Calu3 (cell line): ENCODE results near the gene SERPINA4. TPM values are rescaled to one million over a fixed set of nuclear protein-coding genes. Genes with fewer than 3 reads are reported as not detected.
"Not testable (repeated sequence)": the region's sequence is repeated elsewhere in the genome, so short reads cannot be mapped to it uniquely, and the experiment has no call there.

ENCODE experiments used
- BruUV-seq: library from RNA; stranded (reverse); fragments of 400-500 nt; replicated peaks from 2 replicates; lab custom pipeline; 2021; lab: Mats Ljungman, UMichigan
- CTCF ChIA-PET: fragments of 300-600 bp; sonication (Branson Sonifier 250); formaldehyde crosslinking; loops from one replicate; lab custom pipeline; 2022; ENCODE audit warnings: antibody characterized with exemption; lab: Charles Lee
- DNase-seq: peaks from one replicate; pipeline ENCODE4 v3.0.0; 2022
- H3K27ac Mint-ChIP-seq: one replicate; pipeline ENCODE4 v1.8.0; 2022; ENCODE audit warnings: mixed read lengths; ENCODE audit not compliant: unreplicated experiment
- H3K27me3 Mint-ChIP-seq: one replicate; pipeline ENCODE4 v1.8.0; 2022; ENCODE audit warnings: mixed read lengths; ENCODE audit not compliant: unreplicated experiment
- H3K36me3 Mint-ChIP-seq: one replicate; pipeline ENCODE4 v1.8.0; 2022; ENCODE audit warnings: mild to moderate bottlenecking, moderate library complexity, mixed read lengths; ENCODE audit not compliant: insufficient read depth, unreplicated experiment
- H3K4me1 Mint-ChIP-seq: one replicate; pipeline ENCODE4 v1.8.0; 2022; ENCODE audit warnings: mild to moderate bottlenecking, low read depth, mixed read lengths; ENCODE audit not compliant: unreplicated experiment
- H3K4me3 Mint-ChIP-seq: one replicate; pipeline ENCODE4 v1.8.0; 2022; ENCODE audit warnings: mild to moderate bottlenecking, low read depth, moderate library complexity, mixed read lengths; ENCODE audit not compliant: unreplicated experiment
- H3K9me3 Mint-ChIP-seq: one replicate; pipeline ENCODE4 v1.8.0; 2022; ENCODE audit warnings: low read depth, mixed read lengths; ENCODE audit not compliant: unreplicated experiment
- CTCF ChIP-seq: fragments of 200-600 bp; IDR thresholded peaks from one replicate; pipeline ENCODE4 v1.8.0; 2022; ENCODE audit warnings: antibody characterized with exemption; ENCODE audit not compliant: unreplicated experiment
- intact Hi-C: fragments of 100-400 bp; cut with micrococcal nuclease; formaldehyde crosslinking; loops from one replicate; pipeline ENCODE4 v1.10.0; 2022; ENCODE audit not compliant: unreplicated experiment
- total RNA-seq: library from RNA; stranded (reverse); gene quantifications from 2 replicates; pipeline ENCODE4 v1.2.3, GENCODE V29; 2022

Gene SERPINA4
- total RNA-seq, 1 experiment from 2014 or later, result 9.8 TPM

GRCh38 chr14:94600148-94600545, 38.9 kb downstream of the SERPINA4 start:
- BruUV-seq, result no TSS peak
- TF ChIP-seq CTCF, result no peak
- H3K27me3 Mint-ChIP-seq, result no peaks in the 10 kb centered on the region
- H3K4me3 Mint-ChIP-seq, result peak overlapping the region; percentile 46
- CTCF ChIA-PET, result interaction anchor here (0.7 to 3.7 kb wide), 7 partner anchors 11 to 258 kb away, joined by 3 to 76 read pairs (median 9); partner anchors contain the start of gene SERPINA3
- intact Hi-C loops, result loop anchor here (1.0 kb wide), 1 partner anchor 19 kb away; the partner anchor contains the start of gene SERPINA5
- H3K27ac Mint-ChIP-seq, result peak overlapping the region; percentile 95
- DNase-seq, result no peak
- peaks cover 48% of the 10 kb centered on the region for H3K36me3 Mint-ChIP-seq
- peaks cover 4% of the 10 kb centered on the region for H3K9me3 Mint-ChIP-seq
- peaks cover 75% of the 10 kb centered on the region for H3K4me1 Mint-ChIP-seq

- DNase-seq, result peak; percentile 62
- peak overlapping the region; percentile 60 for H3K27ac Mint-ChIP-seq
- intact Hi-C loops, result no loop called here
- H3K9me3 Mint-ChIP-seq, result peaks cover 4% of the 10 kb centered on the region
- H3K4me3 Mint-ChIP-seq, result no peak overlapping the region
- H3K4me1 Mint-ChIP-seq, result peaks cover 65% of the 10 kb centered on the region
- peaks cover 41% of the 10 kb centered on the region for H3K36me3 Mint-ChIP-seq
- H3K27me3 Mint-ChIP-seq, result no peaks in the 10 kb centered on the region
- CTCF ChIA-PET, result interaction anchor here (0.8 kb wide), 1 partner anchor 10 kb away, joined by 3 read pairs; the partner anchor contains the start of gene SERPINA3
- BruUV-seq, result no TSS peak
- no peak for TF ChIP-seq CTCF
Measured at GRCh38 chr14:94601884-94602391, 40.7 kb downstream of the SERPINA4 start.

GRCh38 chr14:94602722-94603121, 41.5 kb downstream of the SERPINA4 start:
- Mint-ChIP-seq H3K27ac (no peak overlapping the region), H3K4me3 (no peak overlapping the region), H3K9me3 (peaks cover 4% of the 10 kb centered on the region), H3K4me1 (peaks cover 57% of the 10 kb centered on the region), H3K36me3 (peaks cover 35% of the 10 kb centered on the region), H3K27me3 (no peaks in the 10 kb centered on the region)
- no peak for TF ChIP-seq CTCF
- CTCF ChIA-PET, result no interaction called here
- no TSS peak for BruUV-seq
- DNase-seq, result no peak
- intact Hi-C loops, result no loop called here

- H3K4me3 Mint-ChIP-seq, result no peak overlapping the region
- CTCF ChIA-PET, result interaction anchor here (1.0 kb wide), 1 partner anchor 10 kb away, joined by 3 read pairs; no protein-coding TSS in a partner anchor
- no peak overlapping the region for H3K27ac Mint-ChIP-seq
- no peak for DNase-seq
- H3K36me3 Mint-ChIP-seq, result peaks cover 21% of the 10 kb centered on the region
- H3K27me3 Mint-ChIP-seq, result no peaks in the 10 kb centered on the region
- peaks cover 46% of the 10 kb centered on the region for H3K4me1 Mint-ChIP-seq
- no peak for TF ChIP-seq CTCF
- peaks cover 4% of the 10 kb centered on the region for H3K9me3 Mint-ChIP-seq
- intact Hi-C loops, result no loop called here
- no TSS peak for BruUV-seq
Measured at GRCh38 chr14:94605361-94605760, 44.1 kb downstream of the SERPINA4 start.

- intact Hi-C loops, result not testable (repeated sequence)
- H3K4me1 Mint-ChIP-seq, result peaks cover 32% of the 10 kb centered on the region
Measured at GRCh38 chr14:94608966-94609365, 47.7 kb downstream of the SERPINA4 start.

More at GRCh38 chr14:94608966-94609365, 47.7 kb downstream of the SERPINA4 start:
- peaks cover 19% of the 10 kb centered on the region for H3K36me3 Mint-ChIP-seq
- not testable (repeated sequence) for H3K27ac Mint-ChIP-seq, BruUV-seq, H3K4me3 Mint-ChIP-seq, H3K9me3 Mint-ChIP-seq, DNase-seq, H3K27me3 Mint-ChIP-seq
- CTCF ChIA-PET, result interaction anchor here (4.2 kb wide), 1 partner anchor 10 kb away, joined by 76 read pairs; no protein-coding TSS in a partner anchor
